Measurements from ENCODE around the gene GPX2. TPM values are rescaled to one million over a fixed set of nuclear protein-coding genes. Genes with fewer than 3 reads are reported as not detected.

Gene GPX2
- total RNA-seq, 4 donors from 2014 or later: not detected

DNA sequence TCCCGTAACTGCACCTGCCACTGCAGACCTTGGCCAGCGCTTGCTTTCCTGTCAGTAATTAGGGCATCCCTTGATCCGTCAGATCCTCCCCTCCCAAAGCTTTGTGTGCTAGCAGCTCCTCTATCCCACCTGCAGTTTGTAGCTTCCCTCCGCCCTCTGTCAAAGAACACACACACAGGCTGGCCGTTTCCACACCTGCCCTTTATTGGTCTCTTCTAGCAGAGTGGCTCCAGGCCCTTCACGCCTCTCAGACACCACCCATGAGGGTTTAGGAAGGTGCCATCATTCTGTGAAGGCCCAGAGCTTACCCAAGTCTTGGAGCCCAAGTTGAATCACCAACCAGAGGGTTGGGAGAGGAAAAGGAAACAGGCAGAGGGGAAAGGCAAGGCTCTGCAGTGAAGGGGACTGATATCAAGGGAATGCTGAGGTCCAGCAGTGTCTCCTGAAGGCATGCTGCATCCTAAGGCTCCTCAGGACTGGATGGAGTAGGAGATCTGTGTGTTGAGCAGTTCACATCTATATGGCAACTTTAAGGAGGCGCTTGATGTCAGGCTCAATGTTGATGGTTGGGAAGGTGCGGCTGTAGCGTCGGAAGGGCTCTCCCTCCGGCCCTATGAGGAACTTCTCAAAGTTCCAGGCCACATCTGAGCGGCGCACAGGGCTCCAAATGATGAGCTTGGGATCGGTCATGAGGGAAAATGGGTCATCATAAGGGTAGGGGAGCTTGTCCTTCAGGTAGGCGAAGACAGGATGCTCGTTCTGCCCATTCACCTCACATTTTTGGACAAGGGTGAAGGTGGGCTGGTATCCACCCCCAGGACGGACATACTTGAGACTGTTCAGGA, 3.4 kb downstream of the GPX2 start:
- TF ChIP-seq, protein P1, sequence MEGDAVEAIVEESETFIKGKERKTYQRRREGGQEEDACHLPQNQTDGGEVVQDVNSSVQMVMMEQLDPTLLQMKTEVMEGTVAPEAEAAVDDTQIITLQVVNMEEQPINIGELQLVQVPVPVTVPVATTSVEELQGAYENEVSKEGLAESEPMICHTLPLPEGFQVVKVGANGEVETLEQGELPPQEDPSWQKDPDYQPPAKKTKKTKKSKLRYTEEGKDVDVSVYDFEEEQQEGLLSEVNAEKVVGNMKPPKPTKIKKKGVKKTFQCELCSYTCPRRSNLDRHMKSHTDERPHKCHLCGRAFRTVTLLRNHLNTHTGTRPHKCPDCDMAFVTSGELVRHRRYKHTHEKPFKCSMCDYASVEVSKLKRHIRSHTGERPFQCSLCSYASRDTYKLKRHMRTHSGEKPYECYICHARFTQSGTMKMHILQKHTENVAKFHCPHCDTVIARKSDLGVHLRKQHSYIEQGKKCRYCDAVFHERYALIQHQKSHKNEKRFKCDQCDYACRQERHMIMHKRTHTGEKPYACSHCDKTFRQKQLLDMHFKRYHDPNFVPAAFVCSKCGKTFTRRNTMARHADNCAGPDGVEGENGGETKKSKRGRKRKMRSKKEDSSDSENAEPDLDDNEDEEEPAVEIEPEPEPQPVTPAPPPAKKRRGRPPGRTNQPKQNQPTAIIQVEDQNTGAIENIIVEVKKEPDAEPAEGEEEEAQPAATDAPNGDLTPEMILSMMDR (IDR thresholded peaks at IDR 0.05; ENCODE audit: low read depth): no peak

DNA sequence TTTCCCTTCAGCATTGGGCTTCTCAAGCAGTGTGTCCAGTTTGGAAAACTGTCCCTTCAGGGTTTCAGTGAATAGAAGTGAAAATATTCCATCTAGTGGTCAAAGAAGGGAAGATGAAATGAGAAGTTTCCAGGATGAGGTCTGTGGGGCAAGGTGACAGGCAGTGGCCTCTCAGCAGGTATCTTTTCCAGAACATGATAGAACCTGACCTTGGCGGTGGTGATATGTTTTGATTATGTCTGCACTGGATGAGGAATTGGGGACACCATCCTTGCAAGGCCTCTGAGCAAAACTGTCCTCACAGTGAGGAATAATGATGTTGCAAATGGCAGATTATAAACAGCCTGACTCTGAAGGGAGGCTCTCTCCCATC, 4.7 kb downstream of the GPX2 start:
- TF ChIP-seq, protein P1 (IDR thresholded peaks at IDR 0.05; ENCODE audit: low read depth): no peak

DNA sequence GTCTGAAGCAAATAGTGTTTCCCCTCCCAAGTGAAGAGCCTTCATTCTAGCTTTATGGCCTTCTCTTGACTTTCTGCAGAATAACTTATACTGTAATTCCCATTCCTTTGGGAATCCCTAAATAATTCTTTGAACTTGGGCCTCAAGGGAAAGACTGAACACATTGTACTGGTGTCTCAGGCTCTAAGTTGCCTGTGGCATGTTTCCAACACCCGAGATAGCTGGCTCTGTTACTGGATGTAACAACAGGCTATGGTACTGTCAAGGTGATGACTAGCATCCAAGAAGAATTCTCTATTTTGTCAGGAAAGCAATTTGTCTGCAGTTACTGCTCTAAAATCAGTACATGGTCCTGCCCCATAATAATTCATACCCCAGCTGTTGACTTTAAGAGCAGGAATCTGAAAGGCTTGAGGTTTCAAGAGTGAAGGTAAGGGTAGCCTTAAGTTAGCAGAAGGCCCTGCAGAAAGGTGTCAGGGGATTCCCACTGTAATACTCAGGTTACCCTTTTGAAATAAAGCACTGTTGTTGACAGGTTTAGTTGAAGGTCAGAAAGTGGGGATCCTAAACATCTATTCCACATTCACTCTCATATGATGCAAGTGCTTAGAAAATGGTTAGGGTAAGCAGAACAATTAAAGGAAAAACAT, 5.2 kb downstream of the GPX2 start:
- TF ChIP-seq, protein P1 (IDR thresholded peaks at IDR 0.05; ENCODE audit: low read depth): no peak

DNA sequence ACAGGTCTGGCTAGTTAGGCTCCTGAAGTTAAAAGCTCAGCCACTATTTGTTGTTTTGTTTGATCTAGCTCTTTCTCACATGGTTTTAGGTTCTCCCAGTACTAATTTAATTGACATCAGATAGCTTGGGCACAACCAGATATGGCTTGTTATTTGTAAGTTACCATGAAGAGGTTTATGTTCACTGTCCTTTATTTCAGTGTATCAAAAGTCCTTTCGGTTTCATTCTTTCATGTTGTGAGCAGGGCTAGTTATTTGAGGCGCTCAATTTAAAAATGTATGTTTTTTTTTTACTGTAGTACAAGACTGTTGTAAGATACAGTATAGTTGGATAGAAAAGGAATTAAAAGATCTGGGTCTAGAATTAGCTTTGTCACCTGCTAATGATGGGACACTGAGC, 7.0 kb downstream of the GPX2 start:
- TF ChIP-seq, protein P1 (IDR thresholded peaks at IDR 0.05; ENCODE audit: low read depth): no peak

DNA sequence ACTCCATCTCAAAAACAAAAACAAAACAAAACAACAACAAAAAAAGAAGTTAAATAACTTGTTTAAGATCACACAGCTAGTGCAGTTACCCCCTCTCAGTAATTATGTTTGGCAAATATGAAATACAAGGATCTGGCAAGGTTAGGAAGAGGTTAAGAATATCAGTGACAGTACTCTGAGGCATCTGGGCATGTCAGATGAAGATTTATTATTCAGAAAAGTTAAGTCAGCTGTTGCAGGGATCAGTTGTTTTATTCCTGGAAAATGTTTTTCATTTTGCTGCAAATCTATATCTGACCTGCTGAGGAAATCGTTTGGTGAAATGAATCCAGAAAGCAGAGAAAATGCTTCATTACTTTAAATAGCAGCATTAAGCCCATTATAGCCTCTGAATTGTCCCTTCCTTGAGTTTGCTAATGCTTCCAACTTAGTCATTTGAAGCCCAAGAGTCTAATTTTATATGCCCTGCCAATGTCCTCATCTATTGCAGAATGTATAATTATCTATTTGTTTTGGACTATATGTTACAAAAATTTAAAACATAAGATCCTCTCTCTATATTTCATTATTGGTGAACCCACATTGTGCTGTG, 8.1 kb downstream of the GPX2 start:
- TF ChIP-seq, protein P1 (IDR thresholded peaks at IDR 0.05; ENCODE audit: low read depth): no peak

DNA sequence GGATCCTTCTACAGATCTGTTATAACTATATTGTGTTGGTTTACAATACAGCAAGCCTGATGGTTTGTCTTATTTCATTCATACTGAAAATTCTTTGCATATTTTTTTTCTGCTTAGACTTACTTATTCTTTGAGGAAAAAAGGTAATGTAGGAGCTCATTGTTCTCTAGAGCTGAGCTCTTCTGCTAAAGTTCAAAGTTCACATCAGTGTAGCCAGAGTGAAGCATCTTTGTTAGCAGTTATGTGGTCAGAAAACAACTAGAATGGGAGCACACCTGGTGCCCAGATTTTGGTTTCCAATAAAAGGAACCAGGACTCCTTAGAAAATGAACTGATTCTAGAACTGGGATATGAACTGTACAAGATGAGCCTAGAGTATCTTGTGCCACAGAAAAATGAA, 10.3 kb downstream of the GPX2 start:
- TF ChIP-seq, protein P1 (IDR thresholded peaks at IDR 0.05; ENCODE audit: low read depth): no peak

DNA sequence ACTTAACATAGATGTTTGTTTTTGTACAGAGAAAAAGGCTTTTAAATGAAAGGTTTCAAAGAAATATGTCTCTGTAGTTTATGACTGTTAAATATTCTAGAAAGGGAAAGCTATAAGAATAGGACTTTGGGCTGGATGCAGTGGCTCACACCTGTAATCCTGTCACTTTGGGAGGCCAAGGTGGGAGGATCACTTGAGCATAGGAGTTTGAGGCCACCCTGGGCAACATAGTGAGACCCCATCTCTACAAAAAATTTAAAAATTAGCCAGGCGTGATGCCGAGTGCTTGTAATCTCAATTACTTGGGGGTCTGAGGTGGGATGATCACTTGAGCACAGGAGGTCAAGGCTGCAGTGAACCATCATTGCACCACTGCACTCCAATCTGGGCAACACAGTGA, 11.4 kb downstream of the GPX2 start:
- TF ChIP-seq, protein P1 (IDR thresholded peaks at IDR 0.05; ENCODE audit: low read depth): no peak
